HG02981 (cell line): ENCODE data around the gene SUCLG1.
"Not testable (repeated sequence)": the region's sequence is repeated elsewhere in the genome, so short reads cannot be mapped to it uniquely, and the experiment has no call there.

Experiments used
- ATAC-seq: cut with Tn5 transposase; IDR thresholded peaks from one replicate; pipeline ENCODE4 v1.9.1; 2021; ENCODE audit warnings: mild to moderate bottlenecking, moderate library complexity; ENCODE audit not compliant: unreplicated experiment

The SUCLG1 gene

GRCh38 chr2:84459018-84459943, at the start of gene SUCLG1:
Gene SUCLG1, minus strand, starts transcription at chr2:84459280. Its CDS starts 11 bp downstream, at chr2:84459269.
- ATAC-seq: peak; percentile 91

GRCh38 chr2:84498150-84498799, 39.2 kb upstream of the SUCLG1 start:
- no peak for ATAC-seq

GRCh38 chr2:84497285-84497684, 38.2 kb upstream of the SUCLG1 start:
- ATAC-seq: no peak

- ATAC-seq: no peak
These were observed 37.3 kb upstream of the SUCLG1 start for GRCh38 chr2:84496386-84496785.

GRCh38 chr2:84495539-84496146, 36.6 kb upstream of the SUCLG1 start:
- ATAC-seq: peak; percentile 84

GRCh38 chr2:84494070-84494469, 35.0 kb upstream of the SUCLG1 start:
- ATAC-seq: no peak

GRCh38 chr2:84493514-84493913, 34.4 kb upstream of the SUCLG1 start:
- no peak for ATAC-seq

GRCh38 chr2:84492571-84492970, 33.5 kb upstream of the SUCLG1 start:
- no peak for ATAC-seq

- no peak for ATAC-seq
These were observed 32.7 kb upstream of the SUCLG1 start for GRCh38 chr2:84491741-84492140.

- no peak for ATAC-seq
These were observed 32.2 kb upstream of the SUCLG1 start for GRCh38 chr2:84491256-84491655.

GRCh38 chr2:84487298-84487996, 28.4 kb upstream of the SUCLG1 start:
- no peak for ATAC-seq

- no peak for ATAC-seq
These were observed 27.5 kb upstream of the SUCLG1 start for GRCh38 chr2:84486441-84487115.

- no peak for ATAC-seq
These were observed 24.2 kb upstream of the SUCLG1 start for GRCh38 chr2:84483320-84483719.

- ATAC-seq: no peak
These were observed 23.5 kb upstream of the SUCLG1 start for GRCh38 chr2:84482603-84483002.

- ATAC-seq: no peak
These were observed 22.6 kb upstream of the SUCLG1 start for GRCh38 chr2:84481702-84482101.

GRCh38 chr2:84478867-84479266, 19.8 kb upstream of the SUCLG1 start:
- ATAC-seq: no peak

- no peak for ATAC-seq
These were observed 18.8 kb upstream of the SUCLG1 start for GRCh38 chr2:84477886-84478285.

GRCh38 chr2:84474176-84474575, 15.1 kb upstream of the SUCLG1 start:
- ATAC-seq: no peak

GRCh38 chr2:84472856-84473565, 13.9 kb upstream of the SUCLG1 start:
- no peak for ATAC-seq

GRCh38 chr2:84472423-84472822, 13.3 kb upstream of the SUCLG1 start:
- not testable (repeated sequence) for ATAC-seq
